ENCODE measurements around the gene MEN1. TPM values are rescaled to one million over a fixed set of nuclear protein-coding genes. Genes with fewer than 3 reads are reported as not detected.

MEN1 gene
- total and polyA plus RNA-seq, 7 donors: 6.8 to 26.1 (median 9.4) TPM

GRCh38 chr11:64801561-64802369 lies 8.6 kb downstream of the MEN1 start:
- WGBS, 2 donors: 40 to 60% methylated on average over 13 of the region's 13 CpGs
- TF ChIP-seq CTCF (IDR thresholded peaks at IDR 0.05): no peak
- no peak for TF ChIP-seq POLR2A (IDR thresholded peaks at IDR 0.05)
- no peak for TF ChIP-seq POLR2AphosphoS5 (IDR thresholded peaks at IDR 0.05)
- no peak for TF ChIP-seq EP300 (IDR thresholded peaks at IDR 0.05)
- no peaks in the 10 kb centered on the region for H3K9me3 ChIP-seq
- H3K27me3 ChIP-seq: no peaks in the 10 kb centered on the region
- DNase-seq: peak; percentile 64
- peaks cover 4 to 36% (median 16%) of the 10 kb centered on the region in 4 donors for H3K36me3 ChIP-seq
- H3K27ac ChIP-seq: peak overlapping the region; percentile 91 to 94 (median 93)
- intact Hi-C loops (cut with DNase I): no loop called here
- peaks cover 0 to 27% (median 22%) of the 10 kb centered on the region in 4 donors for H3K4me1 ChIP-seq
- peak overlapping the region in 2 of 4 donors; percentile 72 to 80 for H3K4me3 ChIP-seq

GRCh38 chr11:64801158-64801464 lies 9.2 kb downstream of the MEN1 start:
- intact Hi-C loops (cut with DNase I): no loop called here
- no peaks in the 10 kb centered on the region for H3K27me3 ChIP-seq
- H3K4me3 ChIP-seq: no peak overlapping the region
- no peaks in the 10 kb centered on the region for H3K9me3 ChIP-seq
- peaks cover 0 to 27% (median 22%) of the 10 kb centered on the region in 4 donors for H3K4me1 ChIP-seq
- peak; percentile 63 for DNase-seq
- no peak for TF ChIP-seq CTCF (IDR thresholded peaks at IDR 0.05)
- TF ChIP-seq POLR2AphosphoS5 (IDR thresholded peaks at IDR 0.05): no peak
- no peak for TF ChIP-seq POLR2A (IDR thresholded peaks at IDR 0.05)
- H3K27ac ChIP-seq: peak overlapping the region; percentile 91 to 94 (median 93)
- 67 to 70% methylated on average over 9 of the region's 9 CpGs for WGBS, 2 donors
- H3K36me3 ChIP-seq: peaks cover 4 to 37% (median 16%) of the 10 kb centered on the region in 4 donors

DNA sequence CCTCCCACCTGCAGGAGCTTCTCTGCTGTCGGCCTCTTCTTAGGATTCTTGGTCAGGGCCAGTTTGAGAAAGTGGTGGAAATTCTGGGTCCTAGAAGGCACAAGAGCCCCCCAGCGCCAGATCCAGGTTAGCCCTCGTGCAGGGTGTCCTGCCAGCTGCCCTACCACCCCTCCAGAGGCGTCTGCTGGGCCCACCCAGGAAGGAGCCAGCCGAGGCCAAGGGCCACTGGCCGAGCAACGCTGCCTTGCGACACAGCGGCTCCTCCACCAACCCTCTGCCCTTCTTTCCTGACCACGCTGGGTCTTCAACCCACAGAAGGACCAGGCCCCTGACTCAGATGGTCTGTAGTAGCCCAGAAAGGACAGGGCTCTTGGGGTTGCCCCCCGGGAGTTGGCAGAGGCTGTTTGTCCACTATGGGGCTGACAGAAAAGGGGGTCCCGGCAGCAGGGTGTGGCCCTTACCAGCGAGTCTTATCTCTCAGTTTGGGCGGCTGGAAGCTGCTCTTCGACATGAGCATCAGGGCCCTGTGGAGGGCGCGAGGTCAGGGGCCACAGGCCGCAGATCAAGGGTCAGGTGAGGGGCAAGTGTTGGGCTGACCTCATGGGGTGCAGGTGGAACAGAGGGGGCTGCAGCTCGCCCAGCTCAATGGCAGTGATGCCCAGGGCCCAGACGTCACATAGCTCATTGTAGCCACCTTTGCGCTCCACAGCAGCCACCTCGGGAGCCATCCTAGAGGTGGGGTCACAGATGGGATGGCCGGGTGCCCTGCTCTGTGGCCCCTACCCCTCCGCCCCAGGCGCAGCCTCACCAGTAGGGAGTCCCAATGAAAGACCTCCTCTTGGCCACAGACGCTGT lies 9.8 kb downstream of the MEN1 start:
- H3K27ac ChIP-seq: peak overlapping the region in 1 of 4 donors; percentile 93
- H3K4me3 ChIP-seq: no peak overlapping the region
- WGBS, 2 donors: 81 to 84% methylated on average over 26 of the region's 26 CpGs
- intact Hi-C loops (cut with DNase I): no loop called here
- DNase-seq: peak; percentile 66
- peaks cover 4 to 37% (median 14%) of the 10 kb centered on the region in 4 donors for H3K36me3 ChIP-seq
- TF ChIP-seq POLR2AphosphoS5 (IDR thresholded peaks at IDR 0.05) (no peak), CTCF (IDR thresholded peaks at IDR 0.05) (no peak), EP300 (IDR thresholded peaks at IDR 0.05) (no peak), POLR2A (IDR thresholded peaks at IDR 0.05) (no peak)
- H3K27me3 ChIP-seq: no peaks in the 10 kb centered on the region
- H3K4me1 ChIP-seq: peaks cover 0 to 27% (median 22%) of the 10 kb centered on the region in 4 donors
- H3K9me3 ChIP-seq: no peaks in the 10 kb centered on the region

DNA sequence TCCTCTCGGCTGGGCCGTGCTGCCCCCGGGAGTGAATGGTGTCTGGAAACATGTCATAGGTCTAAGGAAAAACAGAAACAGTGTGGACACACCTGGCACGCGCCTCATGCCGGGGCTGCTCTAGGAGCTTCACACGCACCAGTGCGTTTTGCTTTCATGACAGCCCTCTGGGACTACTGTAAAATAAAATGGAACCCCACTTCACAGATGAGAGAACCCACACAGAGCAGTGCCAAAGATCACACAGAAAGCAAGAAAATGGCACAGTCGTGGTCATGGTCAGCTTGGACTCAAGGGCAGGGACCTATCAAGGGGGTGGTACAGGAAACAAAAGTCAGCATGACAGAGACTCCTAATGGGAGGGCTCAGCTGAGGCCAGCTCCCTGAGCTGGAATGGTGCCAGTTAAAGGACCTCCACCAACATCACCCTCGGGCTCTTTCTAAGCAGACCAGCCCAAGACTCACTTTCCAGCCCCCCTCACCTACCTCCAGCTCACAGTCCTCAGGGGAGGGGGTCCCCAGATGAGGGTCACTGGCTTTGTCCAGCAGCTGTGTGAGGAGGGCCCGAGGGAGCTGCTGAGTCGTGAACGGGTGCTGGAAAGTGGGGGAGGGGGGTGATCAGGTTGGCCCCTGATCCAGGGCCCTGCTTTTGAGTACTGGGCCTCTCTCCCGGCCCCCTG lies 10.6 kb downstream of the MEN1 start:
- DNase-seq: no peak
- TF ChIP-seq POLR2A (IDR thresholded peaks at IDR 0.05) (no peak), POLR2AphosphoS5 (IDR thresholded peaks at IDR 0.05) (no peak), CTCF (IDR thresholded peaks at IDR 0.05) (no peak), EP300 (IDR thresholded peaks at IDR 0.05) (no peak)
- Histone ChIP-seq H3K4me1 (peaks cover 0 to 27% (median 22%) of the 10 kb centered on the region in 4 donors), H3K36me3 (peaks cover 2 to 31% (median 8%) of the 10 kb centered on the region in 4 donors), H3K4me3 (no peak overlapping the region), H3K9me3 (no peaks in the 10 kb centered on the region), H3K27me3 (no peaks in the 10 kb centered on the region), H3K27ac (no peak overlapping the region)
- intact Hi-C loops (cut with DNase I): no loop called here
- 62 to 70% methylated on average over 14 of the region's 14 CpGs for WGBS, 2 donors
